Spleen (tissue), 11 donors: Measurements from ENCODE around the gene KCNK7. TPM values are rescaled to one million over a fixed set of nuclear protein-coding genes. Genes with fewer than 3 reads are reported as not detected.

ENCODE experiments used
- DNase-seq: peaks from one replicate; pipeline ENCODE4 v3.0.0-alpha.2; 2020
- H3K27ac ChIP-seq, 8 donors: fragments of 200-600 bp; sonication (generic) in 7 of 8; 1 replicate in 4 of 8; 2 replicates in 4 of 8; pipeline versions ENCODE4 v1.5.0 to v1.8.0; 2016 to 2021; ENCODE audit warnings: inconsistent platforms in 4 of 8, mild to moderate bottlenecking in 4 of 8, moderate library complexity in 1 of 8
- H3K27me3 ChIP-seq, 7 donors: fragments of 200-600 bp; sonication (generic) in 6 of 7; replicated peaks in 1 of 7; 1 replicate in 4 of 7; 2 replicates in 3 of 7; pipeline versions ENCODE4 v1.5.0 to v1.8.0; 2016 to 2021; ENCODE audit warnings: inconsistent platforms in 3 of 7, mild to moderate bottlenecking in 1 of 7
- H3K36me3 ChIP-seq, 6 donors: fragments of 200-600 bp; sonication (generic) in 5 of 6; 1 replicate in 4 of 6; 2 replicates in 2 of 6; pipeline versions ENCODE4 v1.5.0 to v1.8.0; 2016 to 2021; ENCODE audit warnings: inconsistent platforms in 2 of 6
- H3K4me1 ChIP-seq, 6 donors: fragments of 200-600 bp; sonication (generic) in 5 of 6; 1 replicate in 3 of 6; 2 replicates in 3 of 6; pipeline versions ENCODE4 v1.5.0 to v1.8.0; 2016 to 2021; ENCODE audit warnings: inconsistent platforms in 3 of 6
- H3K4me3 ChIP-seq, 8 donors: fragments of 200-600 bp; sonication (generic) in 7 of 8; 1 replicate in 4 of 8; 2 replicates in 4 of 8; pipeline versions ENCODE4 v1.5.0 to v1.8.0; 2016 to 2021; ENCODE audit warnings: inconsistent platforms in 4 of 8, mild to moderate bottlenecking in 4 of 8, moderate library complexity in 2 of 8
- H3K9me3 ChIP-seq, 8 donors: fragments of 200-600 bp; sonication (generic) in 7 of 8; 1 replicate in 4 of 8; 2 replicates in 4 of 8; pipeline versions ENCODE4 v1.5.0 to v1.8.0; 2016 to 2021; ENCODE audit warnings: inconsistent platforms in 4 of 8
- POLR2A ChIP-seq, 3 donors: fragments of 450-650 bp; IDR thresholded peaks; one replicate each; pipeline ENCODE4 v1.5.1; 2017; ENCODE audit warnings: antibody characterized with exemption in 3 of 3, mild to moderate bottlenecking in 1 of 3
- POLR2AphosphoS5 ChIP-seq, 3 donors: sonication (generic); formaldehyde crosslinking; IDR thresholded peaks; one replicate each; pipeline ENCODE4 v1.5.1; 2017; ENCODE audit warnings: antibody characterized with exemption in 3 of 3
- WGBS, 5 donors: extraction: QIAGEN DNeasy Blood & Tissue Kit in 3 of 5; methylation state at CpG; one replicate each; pipeline versions ENCODE4 v1.1.5 to v1.1.7; 2013 to 2018; 5-methylcytosine and 5-hydroxymethylcytosine counted together
- intact Hi-C: fragments of 100-400 bp; cut with DNase I; formaldehyde crosslinking; loops from one replicate; pipeline ENCODE4 v1.15.0; 2023; ENCODE audit warnings: low total_unique reads
- polyA plus RNA-seq, 3 donors: library from polyadenylated mRNA; stranded (reverse); fragments of 200-250 nt; gene quantifications; one replicate each; pipeline ENCODE4 v1.2.1, GENCODE V29; 2013
- total RNA-seq, 7 donors: library from RNA; depleted of rRNA in 3 of 7; stranded (reverse); fragments of >200 nt in 3 of 7; fragmentation: NEBNext Ultra II Directional in 4 of 7; extraction: Animal tissue kit (Norgen Biotek cat#: 25700) in 4 of 7; gene quantifications; one replicate each; pipeline versions ENCODE4 v1.1.0 to v1.2.1, GENCODE V29; 2016 to 2021
- TF ChIP-seq, protein P1 (sequence below), 11 experiments: fragments of 200-600 bp in 7 of 11; fragments of 450-650 bp in 4 of 11; sonication (generic) in 4 of 11; IDR thresholded peaks in 8 of 11; conservative IDR thresholded peaks in 3 of 11; 1 replicate in 7 of 11; 2 replicates in 4 of 11; pipeline versions ENCODE4 v1.4.0 to v1.8.0; 2016 to 2021; ENCODE audit warnings: antibody characterized with exemption in 11 of 11, inconsistent platforms in 4 of 11, mild to moderate bottlenecking in 1 of 11
- donor health status: healthy with polysubstance abuse.
- donor health status: DM: no; HTN: no; CAD: no; lungs with moderate emphysema.
- donor health status: DM: no; HTN: no; CAD: no.
- donor health status: Bipolar disorder and iron deficiency.
- donor health status: healthy.
- donor health status: DM: no; HTN: no; CAD: no.
- donor health status: DM: yes; HTN: yes; CAD: no.

The KCNK7 gene
- total and polyA plus RNA-seq, 10 donors: 0.63 to 6.2 (median 1.8) TPM

DNA sequence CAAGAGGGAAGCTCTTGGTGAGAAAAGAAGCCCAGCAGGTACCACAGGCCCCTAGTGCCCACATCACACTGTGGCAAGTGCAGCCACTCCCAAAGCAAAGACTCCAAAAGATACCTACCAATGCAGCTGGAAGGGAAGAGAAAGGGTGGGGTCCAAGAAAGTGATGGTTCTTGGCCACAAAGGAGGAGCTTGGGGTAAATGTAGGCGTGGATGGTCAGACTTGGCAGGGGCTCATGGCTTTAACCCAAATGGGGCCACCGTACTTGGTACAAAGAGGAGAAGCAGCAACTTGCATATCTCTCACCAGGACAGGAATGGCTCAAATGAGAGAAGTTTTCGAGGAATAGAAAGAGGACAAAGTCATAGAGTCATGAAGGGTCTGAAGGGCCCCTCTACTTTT is 13.6 kb upstream of the KCNK7 start:
- intact Hi-C loops: no loop called here
- DNase-seq: no peak
- H3K4me1 ChIP-seq: peaks cover 54 to 81% (median 70%) of the 10 kb centered on the region in 6 donors
- no peaks in the 10 kb centered on the region for H3K27me3 ChIP-seq
- H3K9me3 ChIP-seq: no peaks in the 10 kb centered on the region
- 60 to 78% (median 71%) methylated on average over 3 of the region's 3 CpGs for WGBS, 5 donors
- H3K4me3 ChIP-seq: peak overlapping the region in 1 of 8 donors; percentile 95
- H3K27ac ChIP-seq: peak overlapping the region in 5 of 8 donors; percentile 20 to 99 (median 98)
- TF ChIP-seq POLR2A (IDR thresholded peaks at IDR 0.05) (no peak), POLR2AphosphoS5 (IDR thresholded peaks at IDR 0.05) (no peak)
- TF ChIP-seq, protein P1, sequence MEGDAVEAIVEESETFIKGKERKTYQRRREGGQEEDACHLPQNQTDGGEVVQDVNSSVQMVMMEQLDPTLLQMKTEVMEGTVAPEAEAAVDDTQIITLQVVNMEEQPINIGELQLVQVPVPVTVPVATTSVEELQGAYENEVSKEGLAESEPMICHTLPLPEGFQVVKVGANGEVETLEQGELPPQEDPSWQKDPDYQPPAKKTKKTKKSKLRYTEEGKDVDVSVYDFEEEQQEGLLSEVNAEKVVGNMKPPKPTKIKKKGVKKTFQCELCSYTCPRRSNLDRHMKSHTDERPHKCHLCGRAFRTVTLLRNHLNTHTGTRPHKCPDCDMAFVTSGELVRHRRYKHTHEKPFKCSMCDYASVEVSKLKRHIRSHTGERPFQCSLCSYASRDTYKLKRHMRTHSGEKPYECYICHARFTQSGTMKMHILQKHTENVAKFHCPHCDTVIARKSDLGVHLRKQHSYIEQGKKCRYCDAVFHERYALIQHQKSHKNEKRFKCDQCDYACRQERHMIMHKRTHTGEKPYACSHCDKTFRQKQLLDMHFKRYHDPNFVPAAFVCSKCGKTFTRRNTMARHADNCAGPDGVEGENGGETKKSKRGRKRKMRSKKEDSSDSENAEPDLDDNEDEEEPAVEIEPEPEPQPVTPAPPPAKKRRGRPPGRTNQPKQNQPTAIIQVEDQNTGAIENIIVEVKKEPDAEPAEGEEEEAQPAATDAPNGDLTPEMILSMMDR (IDR thresholded peaks at IDR 0.05 in 8 of 11, conservative IDR thresholded peaks at IDR 0.05 in 3 of 11): no peak
- H3K36me3 ChIP-seq: peaks cover 0 to 87% (median 65%) of the 10 kb centered on the region in 6 donors

DNA sequence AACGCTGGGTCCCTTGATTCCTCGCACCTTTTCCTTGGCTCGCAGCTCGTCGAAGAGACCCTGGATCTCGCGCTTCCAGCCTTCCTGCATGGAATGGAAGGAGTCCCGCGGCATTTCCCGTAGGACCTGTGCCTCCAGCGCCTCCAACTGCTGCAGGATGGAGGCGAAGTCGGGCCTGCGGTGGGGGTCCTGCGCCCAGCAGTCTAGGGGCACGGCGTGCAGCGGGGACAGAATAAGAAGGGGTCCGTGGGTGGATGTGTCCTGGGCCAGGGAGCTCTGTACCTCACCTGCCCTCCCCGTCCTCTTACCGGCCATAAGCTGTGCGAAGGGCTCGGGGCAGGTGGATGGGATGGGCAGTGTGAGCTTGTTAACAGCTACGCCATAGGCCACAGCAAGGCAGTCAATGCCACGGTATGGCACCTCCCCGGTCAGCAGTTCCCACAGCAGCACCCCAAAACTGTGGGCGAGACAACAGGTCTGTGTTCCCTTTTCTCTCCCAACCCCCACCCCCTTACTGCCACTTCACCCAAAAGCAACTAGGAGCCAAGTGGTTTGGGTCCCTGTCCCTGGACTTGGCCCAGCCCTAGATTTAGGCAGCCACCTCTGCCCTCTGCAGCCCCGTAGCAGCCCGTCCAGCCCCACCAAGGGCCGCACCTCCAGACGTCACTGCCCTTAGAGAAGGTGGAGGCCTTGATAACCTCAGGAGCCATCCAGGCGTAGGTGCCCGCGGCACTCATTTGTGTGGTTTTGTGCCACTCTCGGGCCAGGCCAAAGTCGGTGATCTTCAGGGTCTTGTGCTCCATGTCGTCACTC is 12.2 kb upstream of the KCNK7 start:
- TF ChIP-seq, protein P1 (IDR thresholded peaks at IDR 0.05 in 8 of 11, conservative IDR thresholded peaks at IDR 0.05 in 3 of 11): no peak
- peak in 1 of 3 donors; percentile 17 for TF ChIP-seq POLR2AphosphoS5 (IDR thresholded peaks at IDR 0.05)
- TF ChIP-seq POLR2A (IDR thresholded peaks at IDR 0.05): no peak
- DNase-seq: no peak
- intact Hi-C loops: no loop called here
- Histone ChIP-seq H3K27ac (peak overlapping the region in 4 of 8 donors; percentile 17 to 79 (median 40)), H3K4me3 (peak overlapping the region in 4 of 8 donors; percentile 7 to 48 (median 12)), H3K9me3 (no peaks in the 10 kb centered on the region), H3K36me3 (peaks cover 0 to 97% (median 78%) of the 10 kb centered on the region in 6 donors), H3K4me1 (peaks cover 49 to 81% (median 67%) of the 10 kb centered on the region in 6 donors), H3K27me3 (no peaks in the 10 kb centered on the region)
- 84 to 93% (median 92%) methylated on average over 37 of the region's 37 CpGs for WGBS, 5 donors

DNA sequence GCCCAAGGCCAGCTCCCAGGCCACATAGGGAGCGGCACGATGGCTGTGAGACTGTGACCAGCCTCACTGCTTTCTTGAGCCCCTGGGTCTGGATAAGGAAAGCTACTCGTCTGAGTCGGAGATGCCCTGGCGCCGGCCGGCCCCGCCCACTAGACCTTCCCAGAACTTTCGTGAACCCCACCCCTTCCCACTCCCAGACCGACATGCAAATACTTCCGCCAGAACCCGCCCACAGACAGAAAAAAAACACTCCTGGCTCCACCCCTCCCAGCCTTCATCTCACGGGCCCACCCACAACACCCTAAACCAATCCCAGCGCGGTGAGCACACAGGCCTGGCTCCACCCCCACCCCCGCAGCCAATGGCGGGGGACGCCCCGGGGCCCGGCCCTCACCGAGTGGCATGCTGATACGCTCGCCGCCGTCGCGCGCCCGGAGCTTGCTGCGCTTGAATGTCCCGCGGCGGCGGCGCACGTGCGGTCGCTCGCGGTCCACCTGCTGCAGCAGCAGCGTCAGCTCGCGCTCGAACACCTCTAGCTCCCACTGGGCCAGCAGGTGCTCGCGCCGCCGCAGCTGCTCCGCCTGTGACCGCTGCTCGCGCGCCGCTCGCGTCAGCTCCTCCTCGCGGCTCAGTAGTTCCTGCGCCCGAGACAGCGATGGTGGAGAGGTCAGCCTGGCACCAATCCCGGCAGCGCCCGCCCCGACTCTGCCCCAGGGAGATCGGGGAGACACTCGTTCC is 11.4 kb upstream of the KCNK7 start:
- Histone ChIP-seq H3K36me3 (peaks cover 0 to 97% (median 79%) of the 10 kb centered on the region in 6 donors), H3K27me3 (no peaks in the 10 kb centered on the region)

More for the DNA sequence above, 11.4 kb upstream of the KCNK7 start:
- DNase-seq: peak; percentile 90
- no peaks in the 10 kb centered on the region for H3K9me3 ChIP-seq
- peak overlapping the region; percentile 58 to 83 (median 76) for H3K27ac ChIP-seq
- WGBS, 5 donors: 59 to 84% (median 73%) methylated on average over 25 to 67 of the region's 67 CpGs
- TF ChIP-seq POLR2AphosphoS5 (IDR thresholded peaks at IDR 0.05) (peak; percentile 8 to 71 (median 67)), POLR2A (IDR thresholded peaks at IDR 0.05) (no peak)
- TF ChIP-seq, protein P1 (IDR thresholded peaks at IDR 0.05 in 8 of 11, conservative IDR thresholded peaks at IDR 0.05 in 3 of 11): no peak
- peaks cover 41 to 79% (median 60%) of the 10 kb centered on the region in 6 donors for H3K4me1 ChIP-seq
- intact Hi-C loops: no loop called here
- peak overlapping the region in 4 of 8 donors; percentile 7 to 48 (median 12) for H3K4me3 ChIP-seq
